ENCODE measurements around the gene USP40.

DNA sequence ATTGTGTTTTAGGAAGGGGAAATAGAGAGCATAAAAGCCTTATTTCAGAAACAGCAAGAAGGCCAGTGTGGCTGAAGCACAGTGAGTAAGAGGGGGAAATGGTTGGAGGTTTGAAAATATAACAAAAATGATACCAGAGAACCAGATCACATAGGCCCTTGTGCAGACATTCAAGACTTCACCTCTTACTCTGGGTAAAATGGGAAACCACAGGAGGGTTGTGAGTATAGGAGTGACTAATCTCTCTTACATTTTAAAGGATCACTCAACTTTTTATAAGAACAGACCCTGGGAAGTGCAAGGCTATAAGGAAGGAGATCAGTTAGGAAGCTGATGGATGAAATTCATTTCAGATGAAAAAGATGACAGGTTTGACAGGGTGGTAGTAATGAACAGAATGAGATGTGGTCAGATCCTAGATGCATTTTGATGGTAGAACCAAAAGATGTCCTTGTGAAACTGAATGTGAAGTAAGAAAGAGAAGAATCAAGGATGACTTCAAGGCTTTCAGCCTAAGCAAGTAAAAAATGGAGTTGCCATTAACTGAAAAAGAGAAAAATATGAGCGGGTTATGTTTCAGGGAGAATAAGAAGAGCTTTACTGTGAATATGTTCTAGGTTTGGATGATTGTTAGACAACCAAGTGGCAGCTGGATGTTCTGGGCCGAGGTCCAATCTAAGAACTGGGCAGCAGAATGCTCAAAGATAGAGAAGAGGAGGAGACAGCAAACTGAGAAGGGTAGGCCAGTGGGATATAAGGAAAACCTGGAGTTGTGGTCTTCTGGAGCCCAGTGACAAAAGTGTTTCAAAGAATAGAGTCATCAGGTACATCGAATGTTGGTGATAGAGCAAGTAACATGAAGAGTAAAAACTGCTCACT lies 65.1 kb downstream of the USP40 start:
- no peak for TF ChIP-seq CTCF (IDR thresholded peaks at IDR 0.05; ENCODE audit: low read depth, low read length)
- no peak for TF ChIP-seq EZH2phosphoT487 (IDR thresholded peaks at IDR 0.05; ENCODE audit: low read depth)

Measured in OCI-LY3 (cell line).